LoVo (cell line): ENCODE measurements around the gene HOXB4.

Experiments used
- DNase-seq: peaks from one replicate; pipeline ENCODE4 v3.0.0-alpha.2; 2016; ENCODE audit warnings: low spot score

The HOXB4 gene

DNA sequence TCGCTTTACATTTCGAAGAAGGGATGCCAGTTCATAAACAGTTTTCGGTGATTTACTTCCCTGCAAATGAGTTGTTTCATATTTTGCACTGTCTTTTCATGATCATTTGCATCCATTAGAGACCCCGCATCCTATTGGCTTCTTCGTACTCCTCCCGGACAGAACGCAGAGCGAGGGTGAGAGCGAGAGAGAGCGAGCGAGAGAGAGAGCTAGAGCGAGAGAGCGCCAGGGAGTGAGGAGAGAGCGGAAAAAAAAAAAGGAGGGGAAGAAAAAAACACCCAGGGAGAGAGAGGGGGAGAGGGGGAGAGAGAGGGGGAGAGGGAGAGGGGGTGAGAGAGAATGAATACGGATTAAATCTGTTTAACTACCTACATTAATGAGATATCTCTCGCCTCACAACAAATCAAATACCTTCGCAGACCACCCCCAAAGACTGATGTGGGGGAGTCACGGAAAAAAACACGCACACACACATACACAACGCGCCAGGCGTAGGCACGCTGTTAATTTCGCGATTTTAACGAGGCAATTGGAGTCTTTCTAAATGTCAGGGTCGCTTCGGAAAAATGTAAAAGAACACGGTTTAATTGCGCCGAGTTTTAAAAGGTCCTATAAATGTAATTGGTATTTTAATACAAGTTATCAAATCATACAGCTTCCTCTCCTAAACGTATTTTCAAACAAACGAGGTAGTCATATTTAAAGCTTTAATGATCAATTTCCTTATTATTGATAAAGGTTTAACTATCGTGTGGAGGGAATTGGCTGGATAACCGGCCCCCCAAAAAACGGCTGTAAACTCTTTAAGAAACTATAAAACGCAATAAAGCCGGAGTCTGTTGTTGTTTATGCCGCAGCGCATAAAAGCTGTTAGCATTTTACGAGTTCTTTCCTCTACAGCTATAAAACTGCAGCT, 37.2 kb upstream of the HOXB4 start, which contains the start of gene HOXB8:
TSS of gene HOXB8 (minus strand) at position 246 of the 916 bp plus-strand sequence. CDS start 588 bp downstream, outside the sequence.
- peak; percentile 58 for DNase-seq

- DNase-seq, result no peak
Measured at GRCh38 chr17:48613862-48614694, 35.9 kb upstream of the HOXB4 start.

GRCh38 chr17:48612854-48613691, 34.9 kb upstream of the HOXB4 start:
- no peak for DNase-seq

- no peak for DNase-seq
Measured at GRCh38 chr17:48612456-48612853, 34.3 kb upstream of the HOXB4 start.

- no peak for DNase-seq
Measured at GRCh38 chr17:48611681-48612455, 33.7 kb upstream of the HOXB4 start.

- no peak for DNase-seq
Measured at GRCh38 chr17:48611213-48611612, 33.1 kb upstream of the HOXB4 start.

DNA sequence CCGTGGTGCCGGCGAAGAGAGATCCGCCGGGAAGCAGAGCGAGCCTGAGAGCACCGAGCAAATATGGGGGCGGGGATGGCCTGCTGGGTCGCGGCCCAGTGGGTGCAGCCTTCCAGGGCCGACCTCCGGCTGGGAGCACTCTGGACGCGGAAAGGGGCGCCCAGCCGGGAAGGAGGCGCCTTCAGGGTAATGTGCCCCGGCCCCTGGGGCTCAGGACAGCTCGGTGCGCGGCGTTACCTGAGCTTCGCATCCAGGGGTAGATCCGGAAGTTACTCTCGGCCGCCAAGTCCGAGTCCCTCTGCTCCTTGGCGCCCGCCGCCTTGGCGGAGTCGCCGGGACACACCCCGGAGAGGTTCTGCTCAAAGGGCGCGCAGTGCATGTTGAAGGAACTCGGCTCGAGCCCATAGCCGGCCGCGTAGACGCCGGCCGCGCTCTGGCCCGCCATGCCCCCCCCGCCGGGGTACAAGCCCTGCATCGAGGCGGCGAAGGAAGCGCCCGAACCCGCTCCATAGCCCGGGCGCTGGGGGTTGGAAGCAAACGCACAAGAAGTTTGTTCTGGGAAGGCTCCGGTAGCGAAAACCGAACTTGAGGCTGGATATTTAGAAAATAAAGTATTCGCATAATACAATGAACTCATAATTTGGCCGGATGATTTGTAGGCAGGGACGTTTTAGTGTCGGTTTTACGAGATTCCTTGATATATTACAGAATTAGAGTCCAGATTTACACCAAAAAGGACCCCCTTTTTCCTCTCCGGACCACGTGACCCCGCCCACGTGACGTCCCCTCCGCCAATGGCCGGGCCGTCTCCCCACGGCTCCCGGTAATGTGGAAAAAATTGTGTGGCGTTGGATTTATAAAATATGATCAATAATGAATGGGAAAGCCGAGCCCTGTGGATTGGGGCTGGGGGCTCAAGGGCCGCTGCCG, 32.4 kb upstream of the HOXB4 start, which contains the start of gene HOXB7:
TSS of gene HOXB7 (minus strand) at position 736 of the 930 bp plus-strand sequence. CDS start at position 637, 99 bp downstream.
- peak; percentile 72 for DNase-seq

DNA sequence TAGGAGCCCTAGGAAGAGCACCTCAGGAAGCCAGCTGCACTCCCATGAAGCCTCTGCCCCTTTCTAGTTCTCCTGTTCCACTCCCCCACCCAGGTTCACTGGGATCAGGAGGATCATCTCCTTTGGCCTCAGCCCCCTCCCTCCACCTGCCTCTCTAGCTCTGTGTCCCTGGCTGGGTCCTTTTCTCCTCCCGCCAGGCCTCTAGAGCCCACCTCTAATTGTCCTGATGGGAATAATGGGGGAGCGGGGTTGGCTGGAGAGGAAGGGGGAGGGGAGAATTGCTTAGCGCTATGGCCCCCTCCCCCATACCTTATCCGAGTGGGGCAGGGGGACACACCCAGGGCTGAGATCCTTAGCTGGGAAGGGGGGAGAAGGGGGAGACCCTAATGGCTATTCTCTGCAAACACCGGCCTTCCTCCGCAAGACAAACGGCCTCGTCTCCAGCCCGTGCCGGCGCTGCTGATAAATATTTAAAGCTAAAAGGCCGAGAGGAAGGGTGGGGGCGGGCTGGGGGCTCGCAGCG, 31.7 kb upstream of the HOXB4 start:
- no peak for DNase-seq

GRCh38 chr17:48609033-48609432, 30.9 kb upstream of the HOXB4 start:
- DNase-seq, result no peak

DNA sequence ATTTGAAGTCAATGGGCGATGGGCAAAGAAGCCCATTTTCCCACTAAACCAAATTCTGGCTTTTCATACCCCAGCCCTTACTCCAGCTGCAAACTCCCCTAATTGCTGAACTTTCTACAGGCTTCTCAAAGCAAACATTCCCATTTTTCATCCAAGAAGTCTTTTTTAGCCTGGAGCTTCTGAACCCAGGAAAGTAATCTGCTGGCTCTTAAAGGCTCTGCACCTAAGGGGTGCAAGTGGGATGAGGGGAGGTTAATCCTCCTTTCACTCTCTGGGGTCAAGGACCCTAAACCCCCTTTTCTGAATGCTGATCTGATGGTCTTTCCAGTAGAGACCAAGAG, 30.3 kb upstream of the HOXB4 start:
- DNase-seq, result no peak

DNA sequence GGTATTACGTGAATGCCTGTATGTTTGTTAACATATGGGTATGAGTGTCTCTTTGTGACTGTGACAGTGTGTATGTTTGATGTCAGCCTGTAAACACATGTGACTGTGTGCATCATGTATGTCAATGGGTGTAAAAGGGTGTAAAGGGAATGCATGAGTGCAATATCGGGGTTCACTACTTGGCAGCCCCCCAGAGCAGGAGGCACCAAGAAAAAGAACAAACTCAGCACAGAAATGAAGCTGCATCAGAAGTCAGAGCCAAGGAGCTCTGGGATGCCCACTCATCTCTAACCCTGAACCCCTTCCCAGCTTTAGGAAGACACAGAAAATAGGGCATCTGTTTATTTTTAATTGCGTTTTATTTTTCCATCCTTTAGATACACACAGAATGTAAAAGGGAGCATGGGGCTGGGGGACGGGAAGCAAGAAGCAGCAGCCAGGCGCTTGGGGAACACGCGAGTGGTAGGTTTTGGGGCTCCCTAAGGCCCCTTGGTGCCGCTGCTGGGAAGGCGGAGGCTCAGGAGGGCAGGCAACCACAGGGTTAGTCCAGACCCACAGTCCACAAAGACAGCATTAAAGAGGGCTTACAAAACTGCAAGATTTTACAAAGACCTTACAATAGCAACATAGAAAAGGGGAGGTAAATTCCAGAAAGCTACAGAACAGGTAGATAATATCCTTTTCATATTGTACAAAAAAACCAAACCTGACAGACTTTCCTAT, 28.9 kb upstream of the HOXB4 start:
- no peak for DNase-seq

GRCh38 chr17:48605991-48606891, 28.1 kb upstream of the HOXB4 start:
- DNase-seq, result no peak

DNA sequence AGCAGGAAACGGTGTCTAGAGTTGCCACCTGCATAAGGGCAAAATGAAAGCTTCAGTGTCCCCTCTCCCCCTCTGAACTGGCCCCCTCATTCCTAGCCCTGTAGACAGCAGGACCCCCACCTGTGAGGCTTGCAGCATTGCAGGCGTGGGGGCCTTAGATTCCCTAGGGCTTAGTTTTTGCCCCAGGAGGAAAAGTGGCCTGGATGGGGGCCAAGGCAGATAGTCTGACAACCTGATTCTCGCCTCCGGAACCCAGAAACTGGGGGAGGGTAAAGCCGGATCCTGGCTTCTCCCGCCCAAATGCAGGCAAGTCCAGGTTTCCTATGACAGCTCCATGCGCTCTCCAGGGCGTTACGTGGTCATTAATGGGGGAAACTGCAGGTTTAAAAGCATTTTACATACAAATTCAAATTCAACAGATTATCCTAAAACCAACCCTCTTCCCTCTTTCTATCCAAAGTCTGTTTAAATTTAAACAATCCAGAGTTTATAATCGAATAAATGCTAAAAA, 27.3 kb upstream of the HOXB4 start:
- no peak for DNase-seq

GRCh38 chr17:48604770-48605329, 26.7 kb upstream of the HOXB4 start, which contains the start of gene HOXB6:
Gene HOXB6 (minus strand): TSS chr17:48604986. CDS start chr17:48598150, 6,836 bp downstream.
- peak; percentile 90 for DNase-seq

GRCh38 chr17:48603959-48604769, 26.0 kb upstream of the HOXB4 start:
- DNase-seq, result peak; percentile 61
